ENCODE measurements around the gene TACO1. TPM values are rescaled to one million over a fixed set of nuclear protein-coding genes. Genes with fewer than 3 reads are reported as not detected.

TACO1 gene
- polyA plus RNA-seq, 4 donors, result 24.1 to 48.8 (median 32.5) TPM

DNA sequence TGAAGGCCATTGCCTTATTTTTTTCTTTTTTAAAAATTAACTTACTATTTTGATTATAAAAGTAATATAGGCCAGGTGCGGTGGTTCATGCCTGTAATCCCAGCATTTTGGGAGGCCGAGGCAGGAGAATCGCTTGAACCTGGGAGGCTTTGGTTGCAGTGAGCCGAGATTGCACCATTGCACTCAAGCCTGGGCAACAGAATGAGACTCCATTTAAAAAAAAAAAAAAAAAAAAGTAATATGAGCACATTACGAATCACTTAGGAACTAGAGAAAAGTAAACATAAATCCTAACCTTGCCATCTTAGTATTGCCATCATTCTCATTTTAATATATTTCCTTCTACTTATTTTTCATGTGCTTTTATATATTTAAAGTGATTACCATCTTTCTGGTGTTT, 12.9 kb upstream of the TACO1 start:
- Histone ChIP-seq H3K36me3 (ENCODE audit: control insufficient read depth in 3 of 3, insufficient read depth in 2 of 3, low read depth in 1 of 3, low read length in 3 of 3) (peaks cover 19 to 76% (median 20%) of the 10 kb centered on the region in 3 donors), H3K27ac (ENCODE audit: low read depth in 1 of 3, low read length in 2 of 3) (no peak overlapping the region), H3K9me3 (ENCODE audit: control insufficient read depth in 2 of 2, insufficient read depth in 1 of 2, low read depth in 1 of 2, low read length in 1 of 2) (no peaks in the 10 kb centered on the region), H3K4me3 (ENCODE audit: low read depth in 1 of 3, low read length in 3 of 3) (no peak overlapping the region), H3K27me3 (ENCODE audit: control insufficient read depth in 3 of 3, insufficient read depth in 3 of 3, low read length in 3 of 3) (no peaks in the 10 kb centered on the region), H3K4me1 (ENCODE audit: control insufficient read depth in 3 of 3, insufficient read depth in 2 of 3, low read depth in 1 of 3, low read length in 2 of 3) (no peaks in the 10 kb centered on the region)
- FAIRE-seq, result no peak
- WGBS, 3 donors, result 92 to 97% (median 96%) methylated on average over 5 of the region's 5 CpGs
- no peak for DNase-seq

DNA sequence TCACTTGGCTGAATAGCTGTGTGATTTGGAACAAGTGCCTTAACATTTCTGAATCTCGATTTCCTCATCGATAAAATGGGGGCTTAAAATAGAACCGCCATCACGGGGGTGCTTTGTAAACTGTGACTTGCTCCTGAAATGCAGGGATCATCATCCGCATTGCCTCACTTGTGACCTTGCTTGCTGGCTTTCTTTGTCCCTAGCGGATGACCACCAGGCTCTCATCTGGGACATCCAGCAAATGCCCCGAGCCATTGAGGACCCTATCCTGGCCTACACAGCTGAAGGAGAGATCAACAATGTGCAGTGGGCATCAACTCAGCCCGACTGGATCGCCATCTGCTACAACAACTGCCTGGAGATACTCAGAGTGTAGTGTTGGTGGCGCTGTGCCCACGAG, 11.9 kb upstream of the TACO1 start:
- Histone ChIP-seq H3K4me1 (ENCODE audit: control insufficient read depth in 3 of 3, insufficient read depth in 2 of 3, low read depth in 1 of 3, low read length in 2 of 3) (no peaks in the 10 kb centered on the region), H3K27me3 (ENCODE audit: control insufficient read depth in 3 of 3, insufficient read depth in 3 of 3, low read length in 3 of 3) (no peaks in the 10 kb centered on the region), H3K36me3 (ENCODE audit: control insufficient read depth in 3 of 3, insufficient read depth in 2 of 3, low read depth in 1 of 3, low read length in 3 of 3) (peaks cover 14 to 75% (median 20%) of the 10 kb centered on the region in 3 donors), H3K27ac (ENCODE audit: low read depth in 1 of 3, low read length in 2 of 3) (no peak overlapping the region), H3K9me3 (ENCODE audit: control insufficient read depth in 2 of 2, insufficient read depth in 1 of 2, low read depth in 1 of 2, low read length in 1 of 2) (no peaks in the 10 kb centered on the region), H3K4me3 (ENCODE audit: low read depth in 1 of 3, low read length in 3 of 3) (no peak overlapping the region)
- 92 to 95% (median 92%) methylated on average over 11 of the region's 11 CpGs for WGBS, 3 donors
- DNase-seq (no peak), FAIRE-seq (no peak)

DNA sequence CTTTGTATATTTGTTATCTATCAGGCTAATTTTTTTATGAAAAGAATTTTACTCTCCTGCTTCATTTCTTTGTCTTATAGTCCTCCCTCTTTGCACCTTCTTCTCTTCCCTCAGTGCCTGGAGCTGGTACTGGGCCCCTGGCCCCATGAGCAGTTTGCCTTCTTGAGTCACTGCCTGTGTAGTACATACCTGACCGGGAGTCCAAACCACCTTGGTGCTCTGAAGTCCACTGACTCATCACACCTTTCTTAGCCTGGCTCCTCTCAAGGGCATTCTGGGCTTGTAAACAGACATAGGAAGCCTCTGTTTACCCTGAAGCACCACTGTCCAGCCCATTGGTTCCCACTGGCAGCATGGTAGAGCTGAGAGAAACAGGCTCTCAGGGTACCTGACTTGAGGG, 11.0 kb upstream of the TACO1 start:
- no peaks in the 10 kb centered on the region for H3K27me3 ChIP-seq (ENCODE audit: control insufficient read depth in 3 of 3, insufficient read depth in 3 of 3, low read length in 3 of 3)

DNA sequence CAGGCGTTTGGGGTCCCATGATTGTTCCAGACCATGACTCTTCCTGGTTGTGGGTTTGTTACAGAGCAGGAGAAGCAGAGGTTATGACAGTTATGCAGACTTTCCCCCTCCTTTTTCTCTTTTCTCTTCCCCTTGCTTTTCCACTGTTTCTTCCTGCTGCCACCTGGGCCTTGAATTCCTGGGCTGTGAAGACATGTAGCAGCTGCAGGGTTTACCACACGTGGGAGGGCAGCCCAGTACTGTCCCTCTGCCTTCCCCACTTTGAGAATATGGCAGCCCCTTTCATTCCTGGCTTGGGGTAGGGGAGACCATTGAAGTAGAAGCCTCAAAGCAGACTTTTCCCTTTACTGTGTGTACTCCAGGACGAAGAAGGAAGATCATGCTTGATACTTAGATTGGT, 7.9 kb upstream of the TACO1 start:
- Histone ChIP-seq H3K36me3 (ENCODE audit: control insufficient read depth in 3 of 3, insufficient read depth in 2 of 3, low read depth in 1 of 3, low read length in 3 of 3) (peaks cover 17 to 53% (median 21%) of the 10 kb centered on the region in 3 donors), H3K27me3 (ENCODE audit: control insufficient read depth in 3 of 3, insufficient read depth in 3 of 3, low read length in 3 of 3) (no peaks in the 10 kb centered on the region), H3K4me3 (ENCODE audit: low read depth in 1 of 3, low read length in 3 of 3) (no peak overlapping the region), H3K4me1 (ENCODE audit: control insufficient read depth in 3 of 3, insufficient read depth in 2 of 3, low read depth in 1 of 3, low read length in 2 of 3) (no peaks in the 10 kb centered on the region), H3K9me3 (ENCODE audit: control insufficient read depth in 2 of 2, insufficient read depth in 1 of 2, low read depth in 1 of 2, low read length in 1 of 2) (no peaks in the 10 kb centered on the region), H3K27ac (ENCODE audit: low read depth in 1 of 3, low read length in 2 of 3) (no peak overlapping the region)
- DNase-seq (no peak), FAIRE-seq (no peak)
- 56 to 84% (median 60%) methylated on average over 3 of the region's 3 CpGs for WGBS, 3 donors

More for the DNA sequence above, 11.0 kb upstream of the TACO1 start:
- no peak for DNase-seq
- peaks cover 18 to 73% (median 20%) of the 10 kb centered on the region in 3 donors for H3K36me3 ChIP-seq (ENCODE audit: control insufficient read depth in 3 of 3, insufficient read depth in 2 of 3, low read depth in 1 of 3, low read length in 3 of 3)
- no peaks in the 10 kb centered on the region for H3K4me1 ChIP-seq (ENCODE audit: control insufficient read depth in 3 of 3, insufficient read depth in 2 of 3, low read depth in 1 of 3, low read length in 2 of 3)
- H3K4me3 ChIP-seq (ENCODE audit: low read depth in 1 of 3, low read length in 3 of 3), result no peak overlapping the region
- WGBS, 3 donors, result 85 to 98% (median 88%) methylated on average over 1 of the region's 1 CpG
- H3K9me3 ChIP-seq (ENCODE audit: control insufficient read depth in 2 of 2, insufficient read depth in 1 of 2, low read depth in 1 of 2, low read length in 1 of 2), result no peaks in the 10 kb centered on the region
- no peak for FAIRE-seq
- H3K27ac ChIP-seq (ENCODE audit: low read depth in 1 of 3, low read length in 2 of 3), result no peak overlapping the region

DNA sequence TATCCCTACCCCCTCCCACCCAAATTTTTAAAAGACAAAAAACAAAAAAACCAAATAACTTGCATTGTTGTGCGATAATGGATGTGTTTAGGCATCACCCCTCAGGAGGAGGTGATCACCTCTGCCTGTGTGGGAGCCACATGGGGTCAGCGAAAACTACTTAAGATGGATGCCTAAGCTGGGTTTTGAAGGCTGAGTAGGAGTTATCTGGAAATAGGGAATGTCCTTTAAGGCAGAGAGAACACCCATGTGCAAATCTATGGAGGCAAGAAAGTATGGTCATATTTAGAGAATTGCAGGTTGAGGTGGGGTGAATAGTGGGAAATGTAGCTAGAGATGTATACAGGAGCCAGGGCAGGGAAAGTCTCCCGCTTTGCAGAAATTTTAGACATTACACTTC, 5.6 kb upstream of the TACO1 start:
- Histone ChIP-seq H3K36me3 (ENCODE audit: control insufficient read depth in 3 of 3, insufficient read depth in 2 of 3, low read depth in 1 of 3, low read length in 3 of 3) (peaks cover 5 to 31% (median 8%) of the 10 kb centered on the region in 3 donors), H3K4me1 (ENCODE audit: control insufficient read depth in 3 of 3, insufficient read depth in 2 of 3, low read depth in 1 of 3, low read length in 2 of 3) (peaks cover 0 to 3% (median 2%) of the 10 kb centered on the region in 3 donors), H3K27ac (ENCODE audit: low read depth in 1 of 3, low read length in 2 of 3) (no peak overlapping the region), H3K4me3 (ENCODE audit: low read depth in 1 of 3, low read length in 3 of 3) (no peak overlapping the region), H3K9me3 (ENCODE audit: control insufficient read depth in 2 of 2, insufficient read depth in 1 of 2, low read depth in 1 of 2, low read length in 1 of 2) (no peaks in the 10 kb centered on the region), H3K27me3 (ENCODE audit: control insufficient read depth in 3 of 3, insufficient read depth in 3 of 3, low read length in 3 of 3) (no peaks in the 10 kb centered on the region)
- FAIRE-seq, result no peak
- 95 to 100% (median 99%) methylated on average over 3 of the region's 3 CpGs for WGBS, 3 donors
- DNase-seq, result no peak

DNA sequence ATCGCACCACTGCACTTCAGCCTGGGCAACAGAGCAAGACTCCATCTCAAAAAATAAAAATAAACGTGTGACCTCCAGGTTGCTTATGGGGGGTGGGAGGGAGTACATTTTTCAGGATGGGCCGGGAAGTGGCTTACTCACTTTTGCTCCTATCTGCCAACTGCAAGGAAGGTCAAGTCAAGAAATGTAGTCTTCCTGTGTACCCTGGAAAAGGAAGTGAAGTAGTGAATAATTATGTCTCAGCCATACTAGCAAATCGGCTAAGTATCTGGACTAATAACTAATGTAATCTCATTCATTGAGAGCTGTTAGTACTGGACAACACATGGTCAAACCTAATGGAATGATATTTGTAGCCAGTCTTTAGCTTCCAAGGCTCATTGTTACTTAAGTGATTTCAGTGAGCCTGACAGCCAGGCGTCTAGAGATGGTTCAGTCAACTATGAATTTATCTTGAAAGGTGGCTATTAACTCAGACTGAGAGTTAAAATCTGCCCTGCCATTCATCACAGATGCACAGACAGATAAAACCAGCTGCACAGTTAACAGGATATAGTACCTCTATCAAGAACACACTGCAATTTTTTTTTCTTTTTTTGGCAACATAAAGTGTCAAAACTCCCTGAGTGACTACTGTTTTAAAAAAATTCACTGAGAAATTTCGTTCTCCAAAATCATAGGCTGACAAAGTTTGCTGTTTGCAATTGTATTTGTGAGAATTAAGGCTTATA, 3.7 kb upstream of the TACO1 start:
- Histone ChIP-seq H3K4me1 (ENCODE audit: control insufficient read depth in 3 of 3, insufficient read depth in 2 of 3, low read depth in 1 of 3, low read length in 2 of 3) (peaks cover 0 to 13% (median 4%) of the 10 kb centered on the region in 3 donors), H3K27me3 (ENCODE audit: control insufficient read depth in 3 of 3, insufficient read depth in 3 of 3, low read length in 3 of 3) (no peaks in the 10 kb centered on the region), H3K27ac (ENCODE audit: low read depth in 1 of 3, low read length in 2 of 3) (no peak overlapping the region), H3K4me3 (ENCODE audit: low read depth in 1 of 3, low read length in 3 of 3) (no peak overlapping the region), H3K36me3 (ENCODE audit: control insufficient read depth in 3 of 3, insufficient read depth in 2 of 3, low read depth in 1 of 3, low read length in 3 of 3) (peaks cover 0 to 14% (median 8%) of the 10 kb centered on the region in 3 donors), H3K9me3 (ENCODE audit: control insufficient read depth in 2 of 2, insufficient read depth in 1 of 2, low read depth in 1 of 2, low read length in 1 of 2) (no peaks in the 10 kb centered on the region)
- DNase-seq (no peak), FAIRE-seq (no peak)
- WGBS, 3 donors, result 61 to 67% (median 66%) methylated on average over 6 of the region's 6 CpGs

DNA sequence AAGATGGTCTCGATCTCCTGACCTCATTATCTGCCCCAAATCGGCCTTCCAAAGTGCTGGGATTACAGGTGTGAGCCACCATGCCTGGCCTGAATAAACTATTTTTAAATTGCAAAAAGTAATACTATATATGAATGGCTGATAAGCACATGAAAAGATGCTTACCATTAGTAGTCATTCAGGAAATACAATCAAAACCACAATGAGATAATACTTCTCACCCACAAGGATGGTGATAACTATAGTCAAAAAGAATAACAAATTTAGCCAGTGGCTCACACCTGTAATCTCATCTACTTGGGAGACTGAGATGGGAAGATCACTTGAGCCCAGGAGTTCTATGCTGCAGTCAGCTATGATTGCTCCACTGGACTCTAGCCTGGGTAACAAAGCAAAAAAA, 2.4 kb upstream of the TACO1 start:
- DNase-seq (no peak), FAIRE-seq (no peak)
- no peak overlapping the region for H3K4me3 ChIP-seq (ENCODE audit: low read depth in 1 of 3, low read length in 3 of 3)
- 62 to 80% (median 64%) methylated on average over 2 of the region's 2 CpGs for WGBS, 3 donors
- H3K36me3 ChIP-seq (ENCODE audit: control insufficient read depth in 3 of 3, insufficient read depth in 2 of 3, low read depth in 1 of 3, low read length in 3 of 3), result peaks cover 0 to 12% (median 8%) of the 10 kb centered on the region in 3 donors
- H3K9me3 ChIP-seq (ENCODE audit: control insufficient read depth in 2 of 2, insufficient read depth in 1 of 2, low read depth in 1 of 2, low read length in 1 of 2), result no peaks in the 10 kb centered on the region
- peaks cover 0 to 13% (median 4%) of the 10 kb centered on the region in 3 donors for H3K4me1 ChIP-seq (ENCODE audit: control insufficient read depth in 3 of 3, insufficient read depth in 2 of 3, low read depth in 1 of 3, low read length in 2 of 3)
- H3K27me3 ChIP-seq (ENCODE audit: control insufficient read depth in 3 of 3, insufficient read depth in 3 of 3, low read length in 3 of 3), result no peaks in the 10 kb centered on the region
- H3K27ac ChIP-seq (ENCODE audit: low read depth in 1 of 3, low read length in 2 of 3), result no peak overlapping the region

DNA sequence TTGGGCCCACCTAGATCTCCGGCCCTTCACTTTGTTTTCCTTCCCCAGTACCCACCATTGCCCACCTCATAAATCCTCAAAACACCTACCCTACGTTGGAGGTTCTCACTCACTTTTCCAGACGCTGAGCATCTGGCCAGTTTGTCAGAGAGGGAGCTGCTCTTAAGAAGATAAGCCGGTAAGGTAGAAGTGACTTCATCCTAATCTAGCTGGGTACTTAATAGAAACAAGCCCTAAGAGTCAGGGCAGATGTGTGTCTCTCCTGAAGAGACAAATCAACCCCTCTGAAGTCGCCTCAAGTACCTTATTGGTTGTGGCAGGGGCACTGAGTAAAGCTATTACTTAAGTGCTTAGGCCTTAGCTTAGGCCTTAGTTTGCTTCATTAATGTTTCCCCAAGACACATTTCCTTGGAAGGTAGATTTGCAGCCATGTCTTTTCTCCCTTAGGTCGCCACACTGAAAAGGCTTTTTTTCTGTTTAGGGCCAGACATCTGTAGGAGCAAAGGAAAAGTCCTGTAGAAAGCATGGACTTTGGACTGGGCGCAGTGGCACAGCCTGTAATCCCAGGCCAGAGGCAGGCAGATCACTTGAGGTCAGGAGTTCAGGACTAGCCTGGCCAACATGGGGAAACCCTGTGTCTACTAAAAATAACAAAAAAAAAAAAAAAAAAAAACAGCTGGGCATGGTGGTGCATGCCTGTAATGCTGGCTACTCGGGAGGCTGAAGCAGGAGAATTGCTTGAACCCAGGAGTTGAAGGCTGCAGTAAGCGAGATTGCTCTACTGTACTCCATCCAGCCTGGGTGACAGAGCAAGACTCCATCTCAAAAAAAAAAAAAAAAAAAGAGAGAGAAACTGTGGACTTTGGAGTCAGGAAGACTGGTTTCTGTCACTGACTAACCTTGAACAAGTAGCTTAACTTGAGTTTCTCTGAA, 1.0 kb downstream of the TACO1 start:
- H3K27ac ChIP-seq (ENCODE audit: low read depth in 1 of 3, low read length in 2 of 3), result peak overlapping the region; percentile 67 to 93 (median 70)

More for the DNA sequence above, 1.0 kb downstream of the TACO1 start:
- peak overlapping the region; percentile 8 to 99 (median 95) for H3K4me3 ChIP-seq (ENCODE audit: low read depth in 1 of 3, low read length in 3 of 3)
- H3K4me1 ChIP-seq (ENCODE audit: control insufficient read depth in 3 of 3, insufficient read depth in 2 of 3, low read depth in 1 of 3, low read length in 2 of 3), result peaks cover 0 to 13% (median 4%) of the 10 kb centered on the region in 3 donors
- no peak for FAIRE-seq
- no peaks in the 10 kb centered on the region for H3K9me3 ChIP-seq (ENCODE audit: control insufficient read depth in 2 of 2, insufficient read depth in 1 of 2, low read depth in 1 of 2, low read length in 1 of 2)
- DNase-seq, result peak; percentile 65 to 79
- no peaks in the 10 kb centered on the region for H3K27me3 ChIP-seq (ENCODE audit: control insufficient read depth in 3 of 3, insufficient read depth in 3 of 3, low read length in 3 of 3)
- H3K36me3 ChIP-seq (ENCODE audit: control insufficient read depth in 3 of 3, insufficient read depth in 2 of 3, low read depth in 1 of 3, low read length in 3 of 3), result peaks cover 5 to 31% (median 14%) of the 10 kb centered on the region in 3 donors
- WGBS, 3 donors, result 25 to 44% (median 34%) methylated on average over 9 of the region's 9 CpGs

All from small intestine (tissue), 7 donors.